Measurements from ENCODE around the gene HOXB1. TPM values are rescaled to one million over a fixed set of nuclear protein-coding genes. Genes with fewer than 3 reads are reported as not detected.

HOXB1 gene
- total and polyA plus RNA-seq, 2 of the 13 experiments (the other 11 are each of a cell fraction or from before 2014, with no cell fraction given): not detected

DNA sequence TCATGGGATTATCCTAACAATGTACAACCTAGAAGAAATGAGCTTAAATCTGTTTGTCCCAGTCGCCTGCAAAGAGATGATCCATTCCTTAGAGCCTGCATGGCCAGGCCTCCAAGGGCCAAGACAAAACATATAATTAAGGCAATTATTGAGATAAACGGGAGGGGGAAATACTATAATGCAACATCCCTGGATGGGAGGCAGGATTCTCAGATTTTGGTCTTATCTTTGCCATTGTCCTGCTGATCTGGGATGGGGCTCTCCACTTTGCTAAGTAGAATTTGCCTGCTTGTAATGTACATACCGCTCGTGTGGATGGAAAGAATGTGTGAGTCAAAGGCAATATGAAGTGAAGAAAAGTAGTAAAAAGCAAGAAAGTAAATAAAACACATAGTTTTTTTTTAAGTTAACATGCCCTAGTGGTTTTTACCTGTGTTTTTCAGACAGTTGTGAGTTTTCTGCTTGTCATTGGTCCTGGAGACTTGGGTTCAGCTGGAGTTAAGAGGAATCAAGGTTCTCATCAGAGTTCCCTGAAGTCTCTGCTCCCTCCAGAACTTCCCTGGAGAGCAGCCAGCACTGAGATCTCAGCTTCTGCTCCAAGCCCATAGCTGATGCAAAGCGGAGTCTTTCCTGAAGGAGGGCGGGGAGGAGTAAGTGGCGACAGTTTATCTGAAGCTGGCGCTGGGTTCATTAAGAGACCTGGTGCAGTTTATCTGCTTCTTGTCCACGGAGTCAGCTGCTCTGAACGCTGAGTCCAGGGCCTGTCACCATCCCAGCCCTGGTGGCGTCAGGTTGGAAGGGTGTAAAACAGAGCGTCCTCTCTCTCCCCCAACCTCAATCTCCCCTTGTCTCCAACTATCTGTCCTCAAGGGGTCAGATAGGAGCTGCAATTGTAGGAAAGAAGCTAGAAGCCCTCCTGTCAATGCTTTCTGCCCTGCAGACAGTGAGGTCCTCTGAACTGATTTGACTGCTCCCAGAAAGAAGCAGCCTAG is 30.1 kb downstream of the HOXB1 start (continued):
- TF ChIP-seq, protein P1, sequence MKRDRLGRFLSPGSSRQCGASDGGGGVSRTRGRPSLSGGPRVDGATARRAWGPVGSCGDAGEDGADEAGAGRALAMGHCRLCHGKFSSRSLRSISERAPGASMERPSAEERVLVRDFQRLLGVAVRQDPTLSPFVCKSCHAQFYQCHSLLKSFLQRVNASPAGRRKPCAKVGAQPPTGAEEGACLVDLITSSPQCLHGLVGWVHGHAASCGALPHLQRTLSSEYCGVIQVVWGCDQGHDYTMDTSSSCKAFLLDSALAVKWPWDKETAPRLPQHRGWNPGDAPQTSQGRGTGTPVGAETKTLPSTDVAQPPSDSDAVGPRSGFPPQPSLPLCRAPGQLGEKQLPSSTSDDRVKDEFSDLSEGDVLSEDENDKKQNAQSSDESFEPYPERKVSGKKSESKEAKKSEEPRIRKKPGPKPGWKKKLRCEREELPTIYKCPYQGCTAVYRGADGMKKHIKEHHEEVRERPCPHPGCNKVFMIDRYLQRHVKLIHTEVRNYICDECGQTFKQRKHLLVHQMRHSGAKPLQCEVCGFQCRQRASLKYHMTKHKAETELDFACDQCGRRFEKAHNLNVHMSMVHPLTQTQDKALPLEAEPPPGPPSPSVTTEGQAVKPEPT (CRISPR knock-in tag; IDR thresholded peaks at IDR 0.05; ENCODE audit: low read depth): no peak
- no peak for TF ChIP-seq POLR2AphosphoS2 (IDR thresholded peaks at IDR 0.05; ENCODE audit: low read depth, low read length)
- no peak for TF ChIP-seq ARNT (IDR thresholded peaks at IDR 0.05)
- no peak for TF ChIP-seq ZNF33B (CRISPR knock-in tag; IDR thresholded peaks at IDR 0.05)
- no peak for TF ChIP-seq TBL1XR1 (IDR thresholded peaks at IDR 0.05; ENCODE audit: borderline replicate concordance, low read length, partially characterized antibody)
- TF ChIP-seq ZNF350 (CRISPR knock-in tag; IDR thresholded peaks at IDR 0.05; ENCODE audit: borderline replicate concordance, low read depth): no peak

DNA sequence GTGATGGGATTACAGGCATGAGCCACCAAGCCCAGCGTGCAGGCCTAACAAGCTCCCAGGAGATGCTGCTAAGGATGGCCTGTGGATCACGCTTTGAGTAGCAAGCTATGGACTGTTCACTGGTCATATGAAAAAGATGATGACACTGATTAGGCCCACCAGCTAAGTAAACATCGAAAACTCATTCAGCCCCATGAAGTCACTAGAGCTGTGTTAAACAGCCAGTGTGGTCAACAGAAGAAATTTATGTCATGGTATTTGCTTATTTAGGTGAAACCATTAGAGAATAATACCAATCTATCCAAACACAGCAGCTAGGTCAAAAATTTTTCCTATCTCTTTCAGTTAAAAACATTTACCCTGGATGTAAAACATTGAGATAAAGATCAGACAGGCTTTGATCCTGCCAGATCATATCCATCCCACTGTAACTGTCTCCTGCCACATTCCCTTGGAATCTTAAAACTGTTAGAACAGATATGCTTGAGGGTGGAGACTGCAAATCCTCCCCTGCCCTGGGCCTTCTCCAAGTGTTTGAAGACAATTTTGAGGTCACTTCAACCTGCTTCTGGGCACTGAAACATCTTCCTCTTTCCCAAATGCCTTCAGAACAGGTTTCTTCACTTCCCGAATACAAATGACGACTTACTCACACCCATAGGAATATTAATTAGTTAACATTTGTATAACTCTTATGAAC is 30.9 kb downstream of the HOXB1 start:
- CTCF ChIA-PET (ENCODE audit: low intra/inter-chr PET ratio, low total read pairs): no interaction called here
- Histone ChIP-seq H3K27ac (ENCODE audit: extremely low read length, insufficient read depth, low read length) (no peak overlapping the region), H3K79me2 (ENCODE audit: insufficient read depth, low read length) (no peaks in the 10 kb centered on the region), H4K20me1 (ENCODE audit: insufficient read depth, low read length) (no peaks in the 10 kb centered on the region), H2AFZ (ENCODE audit: low read length) (no peak overlapping the region), H3K36me3 (replicated peaks in 1 of 2; ENCODE audit: control insufficient read depth in 1 of 2, insufficient read depth in 2 of 2, low read length in 2 of 2) (no peaks in the 10 kb centered on the region), H3K4me3 (replicated peaks in 1 of 3; ENCODE audit: insufficient read depth in 1 of 3, low read depth in 2 of 3, low read length in 3 of 3) (no peak overlapping the region), H3K4me2 (ENCODE audit: low read depth, low read length) (no peak overlapping the region), H3K9me3 (ENCODE audit: low read length) (no peaks in the 10 kb centered on the region), H3K9ac (ENCODE audit: insufficient read depth, low read depth, low read length) (no peak overlapping the region), H3K27me3 (ENCODE audit: control insufficient read depth in 1 of 2, insufficient read depth in 2 of 2, low read length in 2 of 2) (peaks cover 0 to 37% of the 10 kb centered on the region in 2 experiments; a peak in 3 of 5 replicates), H3K4me1 (ENCODE audit: insufficient read depth, low read length) (no peaks in the 10 kb centered on the region)
- WGBS (ENCODE audit: low lambda C conversion rate): 15% methylated on average over 5 of the region's 5 CpGs
- FAIRE-seq: no peak
- ATAC-seq: no peak
- in situ Hi-C loops (cut with HindIII; ENCODE audit: extremely low pct_ligation_motif_present, low pct_unique_long_range_greater_than_20kb): no loop called here
- DNase-seq (ENCODE audit: low spot score): no peak
- POLR2A ChIA-PET: no interaction called here
- no TSS peak for BruUV-seq (replicated peaks)
- intact Hi-C loops (cut with micrococcal nuclease; ENCODE audit: unreplicated experiment): no loop called here
- TF ChIP-seq XRCC5 (optimal IDR thresholded peaks at IDR 0.05; ENCODE audit: low read length) (no peak), TCF7L2 (IDR thresholded peaks at IDR 0.05; ENCODE audit: low read depth, low read length) (no peak), NKX3-1 (CRISPR knock-in tag; IDR thresholded peaks at IDR 0.05) (no peak), SMYD3 (CRISPR knock-in tag; IDR thresholded peaks at IDR 0.05) (no peak), RAD51 (IDR thresholded peaks at IDR 0.05; ENCODE audit: borderline replicate concordance) (no peak), CC2D1A (CRISPR knock-in tag; IDR thresholded peaks at IDR 0.05) (no peak), ZNF788 (CRISPR knock-in tag; IDR thresholded peaks at IDR 0.05; ENCODE audit: borderline replicate concordance) (no peak), TGIF2 (CRISPR knock-in tag; IDR thresholded peaks at IDR 0.05) (no peak)
- TF ChIP-seq, protein P2, sequence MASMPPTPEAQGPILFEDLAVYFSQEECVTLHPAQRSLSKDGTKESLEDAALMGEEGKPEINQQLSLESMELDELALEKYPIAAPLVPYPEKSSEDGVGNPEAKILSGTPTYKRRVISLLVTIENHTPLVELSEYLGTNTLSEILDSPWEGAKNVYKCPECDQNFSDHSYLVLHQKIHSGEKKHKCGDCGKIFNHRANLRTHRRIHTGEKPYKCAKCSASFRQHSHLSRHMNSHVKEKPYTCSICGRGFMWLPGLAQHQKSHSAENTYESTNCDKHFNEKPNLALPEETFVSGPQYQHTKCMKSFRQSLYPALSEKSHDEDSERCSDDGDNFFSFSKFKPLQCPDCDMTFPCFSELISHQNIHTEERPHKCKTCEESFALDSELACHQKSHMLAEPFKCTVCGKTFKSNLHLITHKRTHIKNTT (CRISPR knock-in tag; IDR thresholded peaks at IDR 0.05): no peak
- TF ChIP-seq, protein P3, sequence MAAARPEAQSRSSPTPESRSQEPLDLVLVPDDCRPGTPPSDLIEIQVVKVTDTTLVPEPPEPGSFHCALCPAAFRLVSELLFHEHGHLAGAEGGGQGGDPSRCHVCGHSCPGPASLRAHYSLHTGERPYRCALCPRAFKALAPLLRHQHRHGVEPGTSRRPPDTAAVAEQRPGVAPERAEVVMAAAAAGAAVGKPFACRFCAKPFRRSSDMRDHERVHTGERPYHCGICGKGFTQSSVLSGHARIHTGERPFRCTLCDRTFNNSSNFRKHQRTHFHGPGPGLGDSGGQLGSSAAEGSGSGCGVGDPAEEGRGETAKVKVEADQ (CRISPR knock-in tag; IDR thresholded peaks at IDR 0.05; ENCODE audit: borderline replicate concordance): no peak
- TF ChIP-seq, protein P4, sequence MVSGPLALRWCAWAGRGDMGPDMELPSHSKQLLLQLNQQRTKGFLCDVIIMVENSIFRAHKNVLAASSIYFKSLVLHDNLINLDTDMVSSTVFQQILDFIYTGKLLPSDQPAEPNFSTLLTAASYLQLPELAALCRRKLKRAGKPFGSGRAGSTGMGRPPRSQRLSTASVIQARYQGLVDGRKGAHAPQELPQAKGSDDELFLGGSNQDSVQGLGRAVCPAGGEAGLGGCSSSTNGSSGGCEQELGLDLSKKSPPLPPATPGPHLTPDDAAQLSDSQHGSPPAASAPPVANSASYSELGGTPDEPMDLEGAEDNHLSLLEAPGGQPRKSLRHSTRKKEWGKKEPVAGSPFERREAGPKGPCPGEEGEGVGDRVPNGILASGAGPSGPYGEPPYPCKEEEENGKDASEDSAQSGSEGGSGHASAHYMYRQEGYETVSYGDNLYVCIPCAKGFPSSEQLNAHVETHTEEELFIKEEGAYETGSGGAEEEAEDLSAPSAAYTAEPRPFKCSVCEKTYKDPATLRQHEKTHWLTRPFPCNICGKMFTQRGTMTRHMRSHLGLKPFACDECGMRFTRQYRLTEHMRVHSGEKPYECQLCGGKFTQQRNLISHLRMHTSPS (CRISPR knock-in tag; IDR thresholded peaks at IDR 0.05; ENCODE audit: low read depth): no peak
